Peyer's patch (tissue), 4 donors: ENCODE measurements around the gene MACROD2. TPM values are rescaled to one million over a fixed set of nuclear protein-coding genes. Genes with fewer than 3 reads are reported as not detected.

ENCODE experiments used
- DNase-seq, 3 donors: peaks; one replicate each; pipeline ENCODE4 v3.0.0-alpha.2; 2017 to 2019
- H3K27ac ChIP-seq, 4 donors: fragments of 200-600 bp; sonication (generic); one replicate each; pipeline ENCODE4 v1.5.1; 2016 to 2019
- H3K27me3 ChIP-seq, 2 donors: fragments of 200-600 bp; sonication (generic); one replicate each; pipeline ENCODE4 v1.5.1; 2019
- H3K36me3 ChIP-seq, 3 donors: fragments of 200-600 bp; sonication (generic); one replicate each; pipeline ENCODE4 v1.5.1; 2016 to 2019
- H3K4me1 ChIP-seq, 4 donors: fragments of 200-600 bp; sonication (generic); one replicate each; pipeline ENCODE4 v1.5.1; 2016 to 2019
- H3K4me3 ChIP-seq, 4 donors: fragments of 200-600 bp; sonication (generic); 1 replicate in 3 of 4; 2 replicates in 1 of 4; pipeline ENCODE4 v1.5.1; 2016 to 2019; ENCODE audit warnings: mild to moderate bottlenecking in 1 of 4
- H3K9me3 ChIP-seq, 4 donors: fragments of 200-600 bp; sonication (generic); one replicate each; pipeline ENCODE4 v1.5.1; 2016 to 2019; ENCODE audit warnings: mild to moderate bottlenecking in 1 of 4
- CTCF ChIP-seq, 6 experiments: fragments of 450-650 bp in 4 of 6; fragments of 200-600 bp in 2 of 6; sonication (generic) in 1 of 6; IDR thresholded peaks; one replicate each; pipeline ENCODE4 v1.5.1; 2017 to 2019; ENCODE audit warnings: antibody characterized with exemption in 6 of 6, mild to moderate bottlenecking in 3 of 6, moderate library complexity in 1 of 6
- POLR2A ChIP-seq, 2 donors: fragments of 450-650 bp; IDR thresholded peaks; one replicate each; pipeline ENCODE4 v1.5.1; 2017; ENCODE audit warnings: antibody characterized with exemption in 2 of 2, mild to moderate bottlenecking in 2 of 2, moderate library complexity in 2 of 2
- total RNA-seq, 4 donors: library from RNA; depleted of rRNA; stranded (reverse); fragments of >200 nt; gene quantifications; one replicate each; pipeline ENCODE4 v1.1.0, GENCODE V29; 2016

Gene MACROD2
- total RNA-seq, 4 donors from 2014 or later, result 2.5 to 10.7 (median 6.5) TPM

GRCh38 chr20:15627089-15627488 is 1631.8 kb downstream of the MACROD2 start:
- TF ChIP-seq POLR2A (IDR thresholded peaks at IDR 0.05) (no peak), CTCF (IDR thresholded peaks at IDR 0.05) (no peak)
- no peak overlapping the region for H3K27ac ChIP-seq
- H3K4me1 ChIP-seq, result no peaks in the 10 kb centered on the region
- no peaks in the 10 kb centered on the region for H3K36me3 ChIP-seq
- no peak overlapping the region for H3K4me3 ChIP-seq
- no peaks in the 10 kb centered on the region for H3K9me3 ChIP-seq
- DNase-seq, result no peak
- no peaks in the 10 kb centered on the region for H3K27me3 ChIP-seq

GRCh38 chr20:15627501-15627903 is 1632.2 kb downstream of the MACROD2 start:
- no peak overlapping the region for H3K4me3 ChIP-seq
- no peak for DNase-seq
- no peaks in the 10 kb centered on the region for H3K27me3 ChIP-seq
- H3K4me1 ChIP-seq, result no peaks in the 10 kb centered on the region
- no peaks in the 10 kb centered on the region for H3K9me3 ChIP-seq
- no peaks in the 10 kb centered on the region for H3K36me3 ChIP-seq
- TF ChIP-seq POLR2A (IDR thresholded peaks at IDR 0.05) (no peak), CTCF (IDR thresholded peaks at IDR 0.05) (no peak)
- H3K27ac ChIP-seq, result no peak overlapping the region

- TF ChIP-seq POLR2A (IDR thresholded peaks at IDR 0.05) (no peak), CTCF (IDR thresholded peaks at IDR 0.05) (no peak)
- Histone ChIP-seq H3K4me1 (no peaks in the 10 kb centered on the region), H3K27ac (no peak overlapping the region), H3K27me3 (no peaks in the 10 kb centered on the region), H3K9me3 (no peaks in the 10 kb centered on the region), H3K36me3 (no peaks in the 10 kb centered on the region), H3K4me3 (no peak overlapping the region)
- no peak for DNase-seq
Observed at GRCh38 chr20:15628851-15629353, 1633.6 kb downstream of the MACROD2 start.

GRCh38 chr20:15630360-15630759 is 1635.0 kb downstream of the MACROD2 start:
- TF ChIP-seq CTCF (IDR thresholded peaks at IDR 0.05) (no peak), POLR2A (IDR thresholded peaks at IDR 0.05) (no peak)
- Histone ChIP-seq H3K9me3 (no peaks in the 10 kb centered on the region), H3K4me1 (no peaks in the 10 kb centered on the region), H3K27me3 (no peaks in the 10 kb centered on the region), H3K27ac (no peak overlapping the region), H3K36me3 (no peaks in the 10 kb centered on the region), H3K4me3 (no peak overlapping the region)
- no peak for DNase-seq

GRCh38 chr20:15632680-15633079 is 1637.4 kb downstream of the MACROD2 start:
- Histone ChIP-seq H3K4me1 (no peaks in the 10 kb centered on the region), H3K9me3 (no peaks in the 10 kb centered on the region), H3K27me3 (no peaks in the 10 kb centered on the region), H3K36me3 (no peaks in the 10 kb centered on the region), H3K27ac (no peak overlapping the region), H3K4me3 (no peak overlapping the region)
- DNase-seq, result no peak
- no peak for TF ChIP-seq POLR2A (IDR thresholded peaks at IDR 0.05)
- TF ChIP-seq CTCF (IDR thresholded peaks at IDR 0.05), result no peak

GRCh38 chr20:15634102-15634501 is 1638.8 kb downstream of the MACROD2 start:
- Histone ChIP-seq H3K36me3 (no peaks in the 10 kb centered on the region), H3K27me3 (no peaks in the 10 kb centered on the region), H3K4me1 (no peaks in the 10 kb centered on the region), H3K9me3 (no peaks in the 10 kb centered on the region), H3K4me3 (no peak overlapping the region), H3K27ac (no peak overlapping the region)
- no peak for TF ChIP-seq CTCF (IDR thresholded peaks at IDR 0.05)
- no peak for TF ChIP-seq POLR2A (IDR thresholded peaks at IDR 0.05)
- DNase-seq, result no peak
